Measurements from ENCODE around the gene CCM2L.

The CCM2L gene

GRCh38 chr20:32072168-32072750 is 62.0 kb downstream of the CCM2L start:
- ChIA-PET CTCF (interaction anchor here (1.3 to 3.6 kb wide), 6 partner anchors 10 to 226 kb away, joined by 3 to 17 read pairs (median 7); no protein-coding TSS in a partner anchor), POLR2A (interaction anchor here (0.6 kb wide), 1 partner anchor 30 kb away, joined by 4 read pairs; no protein-coding TSS in a partner anchor)
- no peak for DNase-seq (ENCODE audit: extremely low spot score)
- no peak for TF ChIP-seq CTCF (IDR thresholded peaks at IDR 0.05; ENCODE audit: control extremely low read depth, extremely low read depth, low read depth, missing control alignments)

GRCh38 chr20:32075534-32075933 is 65.3 kb downstream of the CCM2L start:
- ChIA-PET POLR2A (no interaction called here), CTCF (interaction anchor here (1.1 to 3.1 kb wide), 5 partner anchors 12 to 44 kb away, joined by 4 to 10 read pairs (median 5); no protein-coding TSS in a partner anchor)
- no peak for TF ChIP-seq CTCF (IDR thresholded peaks at IDR 0.05; ENCODE audit: control extremely low read depth, extremely low read depth, low read depth, missing control alignments)
- no peak for DNase-seq (ENCODE audit: extremely low spot score)

- DNase-seq (ENCODE audit: extremely low spot score), result no peak
- TF ChIP-seq CTCF (IDR thresholded peaks at IDR 0.05; ENCODE audit: control extremely low read depth, extremely low read depth, low read depth, missing control alignments), result no peak
- ChIA-PET POLR2A (no interaction called here), CTCF (interaction anchor here (1.6 kb wide), 1 partner anchor 14 kb away, joined by 5 read pairs; no protein-coding TSS in a partner anchor)
Measured at GRCh38 chr20:32077190-32077589, 67.0 kb downstream of the CCM2L start.

GRCh38 chr20:32078322-32078721 is 68.1 kb downstream of the CCM2L start:
- POLR2A ChIA-PET, result no interaction called here
- no peak for DNase-seq (ENCODE audit: extremely low spot score)
- TF ChIP-seq CTCF (IDR thresholded peaks at IDR 0.05; ENCODE audit: control extremely low read depth, extremely low read depth, low read depth, missing control alignments), result no peak
- CTCF ChIA-PET, result interaction anchor here (1.8 to 5.7 kb wide), 4 partner anchors 9 to 47 kb away, joined by 4 to 47 read pairs (median 14); no protein-coding TSS in a partner anchor

- DNase-seq (ENCODE audit: extremely low spot score), result no peak
- ChIA-PET POLR2A (interaction anchor here (0.6 kb wide), 1 partner anchor 396 kb away, joined by 4 read pairs; no protein-coding TSS in a partner anchor), CTCF (interaction anchor here (1.8 to 5.7 kb wide), 4 partner anchors 8 to 48 kb away, joined by 4 to 47 read pairs (median 14); no protein-coding TSS in a partner anchor)
- TF ChIP-seq CTCF (IDR thresholded peaks at IDR 0.05; ENCODE audit: control extremely low read depth, extremely low read depth, low read depth, missing control alignments), result no peak
Measured at GRCh38 chr20:32078791-32079190, 68.6 kb downstream of the CCM2L start.

GRCh38 chr20:32079655-32080109 is 69.4 kb downstream of the CCM2L start:
- no peak for TF ChIP-seq CTCF (IDR thresholded peaks at IDR 0.05; ENCODE audit: control extremely low read depth, extremely low read depth, low read depth, missing control alignments)
- POLR2A ChIA-PET, result no interaction called here
- no peak for DNase-seq (ENCODE audit: extremely low spot score)
- CTCF ChIA-PET, result interaction anchor here (1.1 to 5.7 kb wide), 5 partner anchors 7 to 48 kb away, joined by 3 to 47 read pairs (median 8); no protein-coding TSS in a partner anchor

Data from GM10248 (cell line).